Panc1 (cell line): Measurements from ENCODE around the gene OMG. TPM values are rescaled to one million over a fixed set of nuclear protein-coding genes. Genes with fewer than 3 reads are reported as not detected.

Source experiments
- ATAC-seq: fragments of 200-7000 bp; cut with Tn5 transposase; 2 replicates; pipeline ENCODE4 v1.9.1; 2020; ENCODE audit warnings: mild to moderate bottlenecking, moderate library complexity
- BruUV-seq: library from RNA; stranded (reverse); fragments of 400-500 nt; replicated peaks from 2 replicates; lab custom pipeline; 2021; lab: Mats Ljungman, UMichigan
- CTCF ChIA-PET: fragments of 300-600 bp; sonication (Branson Sonifier 250); formaldehyde crosslinking; loops from one replicate; lab custom pipeline; 2022; ENCODE audit warnings: antibody characterized with exemption; lab: Charles Lee
- POLR2A ChIA-PET: fragments of 300-600 bp; sonication (Branson Sonifier 250); formaldehyde crosslinking; loops from one replicate; lab custom pipeline; 2022; ENCODE audit warnings: antibody characterized with exemption; lab: Charles Lee
- DNase-seq: peaks from one replicate; pipeline ENCODE4 v3.0.0-alpha.2; 2010; ENCODE audit warnings: low read depth, low spot score
- H3K27ac ChIP-seq: 2 replicates; pipeline ENCODE4 v1.5.1; 2011; ENCODE audit warnings: mild to moderate bottlenecking, low read length, inconsistent platforms
- H3K27me3 ChIP-seq: fragments of 200-500 bp; sonication (Bioruptor generic); 2 replicates; pipeline ENCODE4 v1.6.0; 2014; ENCODE audit warnings: low read length, inconsistent platforms; ENCODE audit not compliant: control insufficient read depth, insufficient read depth
- H3K36me3 ChIP-seq: fragments of 200-500 bp; sonication (Bioruptor generic); 2 replicates; pipeline ENCODE4 v1.5.1; 2014; ENCODE audit warnings: inconsistent platforms, mild to moderate bottlenecking, low read length, moderate library complexity; ENCODE audit not compliant: control insufficient read depth, insufficient read depth
- H3K4me1 ChIP-seq: 2 replicates; pipeline ENCODE4 v1.5.1; 2011; ENCODE audit warnings: inconsistent platforms, mild to moderate bottlenecking, low read length, moderate library complexity; ENCODE audit not compliant: control insufficient read depth, insufficient read depth
- H3K4me3 ChIP-seq, 2 experiments: 2 replicates each; pipeline ENCODE4 v1.5.1; 2011 to 2012; ENCODE audit warnings: low read depth in 2 of 2, low read length in 2 of 2, mild to moderate bottlenecking in 2 of 2, inconsistent platforms in 1 of 2, moderate library complexity in 1 of 2
- H3K9me3 ChIP-seq: fragments of 200-500 bp; sonication (Bioruptor generic); 2 replicates; pipeline ENCODE4 v1.5.1; 2014; ENCODE audit warnings: low read depth, mild to moderate bottlenecking, inconsistent platforms, low read length, moderate library complexity; ENCODE audit not compliant: control insufficient read depth, insufficient read depth
- CTCF ChIP-seq: fragments of 450-650 bp; IDR thresholded peaks from 2 replicates; pipeline ENCODE4 v1.5.1; 2017; ENCODE audit warnings: mild to moderate bottlenecking
- POLR2AphosphoS5 ChIP-seq: IDR thresholded peaks from 2 replicates; pipeline ENCODE4 v1.6.1; 2012; ENCODE audit warnings: mild to moderate bottlenecking, low read depth, low read length, moderate library complexity
- REST ChIP-seq, 2 experiments: IDR thresholded peaks; 2 replicates each; pipeline ENCODE4 v1.6.1; 2011 to 2012; ENCODE audit warnings: low read depth in 2 of 2, control low read depth in 1 of 2, low read length in 1 of 2, mild to moderate bottlenecking in 1 of 2, moderate library complexity in 1 of 2; ENCODE audit not compliant: insufficient read depth in 1 of 2
- SIN3A ChIP-seq: IDR thresholded peaks from 2 replicates; pipeline ENCODE4 v1.6.1; 2012; ENCODE audit warnings: low read depth, mild to moderate bottlenecking, low read length, moderate library complexity, borderline replicate concordance; ENCODE audit not compliant: insufficient read depth
- TCF7L2 ChIP-seq: IDR thresholded peaks from 2 replicates; pipeline ENCODE4 v1.6.1; 2011; ENCODE audit warnings: mild to moderate bottlenecking, low read depth, low read length, inconsistent platforms
- in situ Hi-C: cut with HindIII; loops from 2 replicates; pipeline ENCODE4 v1.10.0; 2016; ENCODE audit warnings: low sequenced_read_pairs, low pct_unique_long_range_greater_than_20kb
- intact Hi-C: fragments of 100-400 bp; cut with micrococcal nuclease; formaldehyde crosslinking; loops from one replicate; pipeline ENCODE4 v1.10.0; 2022; ENCODE audit not compliant: unreplicated experiment
- total RNA-seq: library from RNA; stranded (reverse); gene quantifications from one replicate; pipeline ENCODE4 v1.2.1, GENCODE V29; 2021; ENCODE audit not compliant: unreplicated experiment

OMG gene
- total RNA-seq, 1 experiment from 2014 or later, result not detected

- ATAC-seq (no peak), DNase-seq (no peak)
- in situ Hi-C loops, result no loop called here
- ChIA-PET CTCF (no interaction called here), POLR2A (interaction anchor here (0.6 kb wide), 1 partner anchor 274 kb away, joined by 5 read pairs; no protein-coding TSS in a partner anchor)
- BruUV-seq, result no TSS peak
- H3K4me3 ChIP-seq, result no peak overlapping the region
- no peaks in the 10 kb centered on the region for H3K27me3 ChIP-seq
- H3K4me1 ChIP-seq, result no peaks in the 10 kb centered on the region
- no peak for TF ChIP-seq SIN3A
- TF ChIP-seq CTCF, result no peak
- no peak for TF ChIP-seq POLR2AphosphoS5
- no peak for TF ChIP-seq TCF7L2
- TF ChIP-seq REST (IDR thresholded peaks at IDR 0.05; ENCODE audit: insufficient read depth in 1 of 2, low read depth in 2 of 2, low read length in 1 of 2), result no peak
- H3K9me3 ChIP-seq, result no peaks in the 10 kb centered on the region
- H3K36me3 ChIP-seq, result peaks cover 26% of the 10 kb centered on the region; the same call in 1 of the 2 replicates
- intact Hi-C loops, result no loop called here
- no peak overlapping the region for H3K27ac ChIP-seq
Observed at GRCh38 chr17:31251970-31252328, 45.1 kb downstream of the OMG start.

GRCh38 chr17:31251105-31251969 lies 45.7 kb downstream of the OMG start:
- H3K36me3 ChIP-seq, result peaks cover 23% of the 10 kb centered on the region; the same call in 1 of the 2 replicates
- no TSS peak for BruUV-seq
- DNase-seq (no peak), ATAC-seq (no peak)
- TF ChIP-seq CTCF (no peak), SIN3A (no peak), TCF7L2 (no peak), POLR2AphosphoS5 (no peak), REST (IDR thresholded peaks at IDR 0.05; ENCODE audit: insufficient read depth in 1 of 2, low read depth in 2 of 2, low read length in 1 of 2) (no peak)
- in situ Hi-C loops, result no loop called here
- ChIA-PET POLR2A (interaction anchor here (0.6 kb wide), 2 partner anchors 23 to 273 kb away, joined by 4 to 5 read pairs; no protein-coding TSS in a partner anchor), CTCF (no interaction called here)
- H3K4me1 ChIP-seq, result no peaks in the 10 kb centered on the region
- no peaks in the 10 kb centered on the region for H3K9me3 ChIP-seq
- intact Hi-C loops, result no loop called here
- H3K4me3 ChIP-seq, result no peak overlapping the region
- H3K27me3 ChIP-seq, result no peaks in the 10 kb centered on the region
- 0 out of 2 replicates have a peak overlapping the region, but pooled peaks have one; percentile 10 for H3K27ac ChIP-seq
